ENCODE data around the gene SEZ6.
A peak's percentile ranks its signal among the peaks of the same experiment; 100 is the strongest.

SEZ6 gene

GRCh38 chr17:29005936-29006511, at the start of gene SEZ6:
TSS of gene SEZ6 (minus strand) at chr17:29006033. CDS start at chr17:29005869, 164 bp downstream.
- DNase-seq: peak; percentile 41

DNA sequence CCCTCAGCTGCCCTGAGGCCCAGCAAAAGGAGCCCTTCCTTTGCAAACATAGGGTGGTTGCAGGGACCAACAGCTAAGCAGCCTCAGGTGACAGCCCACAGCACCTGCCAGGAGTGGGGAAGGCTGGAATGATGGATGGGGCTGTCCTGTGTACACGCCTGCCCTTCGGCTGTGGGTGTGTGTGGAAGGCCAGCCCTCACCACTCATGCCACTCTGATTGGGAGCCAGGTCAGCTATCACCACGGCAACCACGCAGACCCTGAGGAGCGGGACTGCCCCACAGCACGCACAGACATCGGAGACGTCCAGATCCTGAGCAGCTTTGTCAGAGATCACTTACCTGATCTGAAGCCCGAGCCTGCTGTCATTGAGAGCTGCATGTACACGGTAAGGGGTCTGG, 49.0 kb upstream of the SEZ6 start:
- peak; percentile 55 for DNase-seq

- DNase-seq: no peak
Measured at GRCh38 chr17:29051731-29052130, 45.9 kb upstream of the SEZ6 start.

DNA sequence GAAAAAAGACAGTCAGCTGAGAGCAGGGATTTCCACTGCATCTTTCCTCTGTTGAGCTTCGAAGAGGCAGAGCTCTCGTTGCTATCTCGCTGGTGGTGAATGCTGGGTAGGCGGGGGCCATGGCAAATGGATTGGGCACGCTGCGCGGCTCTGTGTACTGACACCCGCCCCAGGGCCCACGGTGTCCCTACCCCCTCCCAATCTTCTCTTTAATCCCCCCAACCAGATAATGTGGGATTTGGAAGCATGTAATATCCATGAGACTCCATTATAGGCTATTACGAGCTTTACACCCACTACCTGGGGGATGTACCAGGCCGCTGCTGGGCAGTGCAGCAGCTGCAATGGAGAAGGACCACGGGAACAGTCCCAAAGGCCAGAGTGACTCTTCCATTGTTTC, 45.4 kb upstream of the SEZ6 start:
- DNase-seq: no peak

GRCh38 chr17:29050176-29050575, 44.3 kb upstream of the SEZ6 start:
- DNase-seq: no peak

DNA sequence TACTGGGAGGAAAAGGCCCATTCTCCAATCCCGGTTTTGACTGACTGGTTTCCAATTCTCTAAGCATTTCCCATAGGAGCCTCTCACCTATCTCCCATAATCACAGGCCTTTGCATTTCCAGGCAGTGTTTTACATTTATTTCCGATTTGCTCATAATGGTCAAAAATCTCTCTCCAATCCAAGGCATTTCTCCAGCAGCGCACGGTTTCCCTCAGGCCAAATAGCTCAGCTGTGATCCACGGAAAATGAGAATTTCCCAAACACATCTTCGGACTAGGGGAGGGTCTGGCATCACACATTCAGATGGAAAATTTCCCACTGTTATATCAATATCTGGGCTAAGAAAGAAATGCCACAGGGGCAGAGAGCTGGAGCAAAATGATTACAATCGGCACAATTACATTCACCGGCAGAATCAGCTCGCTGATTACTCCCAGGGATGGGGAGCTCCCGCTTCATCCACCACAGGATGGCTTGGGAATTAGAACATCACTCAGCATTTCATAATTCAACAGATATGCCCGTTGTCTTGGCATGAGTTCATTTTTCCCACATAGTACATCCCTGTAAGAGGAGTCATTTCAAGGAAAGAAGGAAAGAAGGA, 43.8 kb upstream of the SEZ6 start:
- DNase-seq: no peak

DNA sequence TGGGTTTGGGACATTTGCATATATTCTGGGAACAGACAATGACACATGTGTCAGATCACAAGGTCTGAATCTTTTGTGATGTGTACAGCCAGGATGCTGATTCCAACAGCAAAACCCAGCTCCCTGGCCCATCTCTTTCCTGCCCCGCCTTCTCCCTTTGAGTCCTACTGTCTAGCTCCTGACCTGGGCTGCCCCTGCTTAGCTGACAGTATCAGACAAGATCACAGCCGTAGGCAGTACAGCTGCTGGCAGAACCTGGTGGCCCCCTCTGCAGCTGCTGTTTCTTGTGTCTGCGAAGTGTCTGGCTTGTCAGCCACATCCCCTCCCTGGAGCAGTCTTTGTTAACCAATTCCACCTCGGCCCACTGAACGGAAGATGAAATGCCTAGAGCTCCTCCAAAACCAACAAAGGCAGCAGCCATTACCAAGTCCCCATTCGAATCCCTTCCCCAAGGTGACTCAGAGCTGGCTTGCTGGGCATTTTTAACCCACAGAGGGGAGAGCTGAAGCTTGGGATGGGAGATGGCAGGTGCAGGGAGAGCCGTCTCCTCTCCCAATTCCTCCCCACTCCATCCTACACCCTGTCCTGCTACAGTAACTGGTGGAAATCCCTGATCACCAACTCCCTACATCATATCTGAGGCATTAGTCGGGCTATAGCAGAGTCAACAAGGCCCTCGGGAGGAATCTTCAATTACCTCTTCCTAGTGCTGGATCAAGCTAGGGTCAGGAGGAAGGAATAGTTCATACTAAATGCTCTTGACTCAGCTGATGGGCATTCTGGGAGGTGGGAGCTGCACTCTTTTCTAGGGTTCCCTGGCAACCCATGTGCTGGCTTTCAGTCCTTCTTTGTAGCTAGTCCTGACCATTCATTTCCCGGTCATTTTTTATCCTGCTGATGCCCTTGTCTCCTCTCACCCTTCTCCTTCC, 42.9 kb upstream of the SEZ6 start:
- peak; percentile 24 for DNase-seq

GRCh38 chr17:29046473-29046839, 40.6 kb upstream of the SEZ6 start:
- no peak for DNase-seq

- no peak for DNase-seq
Measured at GRCh38 chr17:29045734-29046472, 40.1 kb upstream of the SEZ6 start.

DNA sequence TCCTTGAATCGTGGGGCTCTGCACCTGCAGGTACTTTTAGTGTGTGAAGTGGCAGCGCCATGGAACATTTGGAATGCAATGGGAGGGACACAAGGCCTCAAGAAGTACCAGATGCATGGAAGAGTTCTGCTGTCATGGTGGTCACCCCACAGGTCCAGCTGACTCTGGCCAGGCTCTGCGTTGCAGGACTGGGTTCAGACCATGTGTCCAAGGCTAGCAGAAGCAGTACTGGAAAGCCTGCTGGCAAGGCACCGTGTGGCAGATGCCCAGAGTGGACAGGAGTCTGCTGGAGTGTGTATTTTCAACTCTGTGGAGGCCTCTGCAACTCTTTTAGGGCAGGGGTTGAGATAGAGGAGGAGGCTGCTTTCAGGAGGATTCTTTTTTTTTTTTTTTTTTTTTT, 39.2 kb upstream of the SEZ6 start:
- DNase-seq: no peak

DNA sequence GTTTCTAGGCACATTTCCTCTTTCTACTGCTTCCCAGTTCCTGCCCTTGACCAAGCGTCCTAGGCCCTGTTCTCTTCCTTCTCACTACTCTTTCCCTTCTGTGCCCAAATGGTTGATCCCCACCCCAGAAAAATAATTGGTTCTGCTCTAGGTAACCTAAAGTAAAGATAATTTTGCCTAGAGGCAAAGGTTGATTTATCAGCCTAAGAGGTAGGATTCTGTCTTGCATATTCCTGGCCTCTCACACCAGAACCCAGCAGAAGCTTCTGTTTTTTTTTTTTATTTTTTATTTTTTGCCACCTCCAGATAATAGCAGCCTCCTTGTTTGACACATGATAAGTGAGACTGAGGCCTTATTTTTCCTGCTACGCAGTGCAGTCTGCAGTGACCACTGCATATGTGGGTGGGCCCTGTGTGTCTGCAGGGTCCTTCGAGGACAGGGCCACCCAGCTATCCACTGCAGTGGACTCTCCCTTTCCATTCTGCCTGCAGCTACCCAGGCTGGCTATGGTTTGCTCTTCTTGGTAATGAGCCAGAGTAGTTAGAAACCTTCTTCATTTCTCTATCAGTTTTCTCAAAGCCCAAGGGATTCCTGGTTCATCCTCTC, 37.8 kb upstream of the SEZ6 start:
- no peak for DNase-seq

DNA sequence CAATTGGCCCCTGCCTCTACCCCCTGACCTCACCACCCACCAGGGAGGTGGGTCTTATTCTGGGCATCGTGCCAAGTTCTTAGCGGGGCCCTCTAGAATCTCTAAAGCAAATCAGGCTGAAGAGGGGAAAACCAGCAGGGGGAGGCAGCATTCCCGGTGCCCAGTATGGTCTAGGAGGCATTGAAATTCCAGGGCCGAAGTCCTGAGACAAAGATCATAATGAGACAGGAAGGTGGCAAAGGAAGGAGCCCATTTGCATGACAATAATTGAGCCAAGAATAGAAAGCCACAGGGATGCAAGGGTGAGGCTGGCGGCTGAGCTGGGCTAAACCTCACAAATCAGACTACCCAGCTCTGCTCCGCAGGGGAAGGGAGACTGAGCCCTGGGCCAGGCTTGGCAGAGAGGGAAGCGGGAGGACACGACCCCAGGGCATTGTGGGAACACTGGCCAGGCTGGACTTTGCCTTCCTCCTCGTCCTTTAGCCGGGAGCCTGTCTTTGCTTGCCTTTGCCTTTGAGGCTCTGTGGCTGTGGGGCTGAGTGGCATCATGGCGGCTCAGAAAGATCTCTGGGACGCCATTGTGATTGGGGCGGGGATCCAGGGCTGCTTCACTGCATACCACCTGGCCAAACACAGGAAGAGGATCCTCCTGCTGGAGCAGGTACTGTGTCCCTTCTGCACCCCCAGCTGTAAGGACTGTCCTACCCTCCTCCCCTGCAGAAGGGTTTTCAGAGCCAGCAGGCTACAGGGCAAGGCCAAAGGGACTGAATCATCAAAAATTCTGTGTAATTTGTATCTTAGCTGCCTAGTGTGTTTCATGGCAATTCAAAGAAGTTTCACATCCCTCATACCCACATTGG, 37.1 kb upstream of the SEZ6 start, which contains the start of gene PIPOX:
TSS of gene PIPOX (plus strand) at position 463 of the 860 bp plus-strand sequence. CDS start at position 548, 85 bp downstream.
- DNase-seq: peak; percentile 98

DNA sequence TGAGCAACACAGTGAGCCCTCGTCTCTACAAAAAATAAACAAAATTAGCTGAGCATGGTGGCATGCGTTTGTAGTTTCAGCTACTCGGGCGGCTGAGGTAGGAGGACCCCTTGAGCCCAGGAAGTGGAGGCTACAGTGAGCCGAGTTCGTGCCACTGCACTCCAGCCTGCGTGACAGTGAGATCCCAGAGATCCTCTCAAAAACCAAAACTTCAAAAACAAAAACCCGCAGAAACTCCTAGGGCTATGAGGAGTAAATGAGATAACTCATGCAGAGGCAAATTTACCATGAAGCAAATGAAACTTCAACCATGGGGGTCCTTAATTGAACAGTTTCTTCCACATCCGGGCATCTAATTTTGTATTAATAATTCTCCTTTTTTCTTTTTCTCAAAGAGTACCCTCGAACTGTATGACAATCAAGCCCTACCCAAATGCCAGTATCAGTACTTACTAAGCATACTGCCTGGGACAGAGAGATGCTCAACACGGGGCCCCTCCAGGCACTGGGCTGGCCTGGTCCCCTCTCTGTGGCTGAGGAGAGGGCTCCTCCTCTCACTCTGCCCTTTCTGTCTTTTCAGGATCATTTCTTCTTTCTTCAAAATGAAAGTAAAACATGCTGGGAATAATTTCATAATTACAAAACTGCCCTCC, 36.3 kb upstream of the SEZ6 start:
- DNase-seq: no peak

- no peak for DNase-seq
Measured at GRCh38 chr17:29041571-29041970, 35.7 kb upstream of the SEZ6 start.

- DNase-seq: no peak
Measured at GRCh38 chr17:29041091-29041490, 35.3 kb upstream of the SEZ6 start.

GRCh38 chr17:29039764-29040598, 34.1 kb upstream of the SEZ6 start:
- no peak for DNase-seq

GRCh38 chr17:29038085-29038795, 32.4 kb upstream of the SEZ6 start:
- no peak for DNase-seq

GRCh38 chr17:29037739-29038084, 31.9 kb upstream of the SEZ6 start:
- no peak for DNase-seq

DNA sequence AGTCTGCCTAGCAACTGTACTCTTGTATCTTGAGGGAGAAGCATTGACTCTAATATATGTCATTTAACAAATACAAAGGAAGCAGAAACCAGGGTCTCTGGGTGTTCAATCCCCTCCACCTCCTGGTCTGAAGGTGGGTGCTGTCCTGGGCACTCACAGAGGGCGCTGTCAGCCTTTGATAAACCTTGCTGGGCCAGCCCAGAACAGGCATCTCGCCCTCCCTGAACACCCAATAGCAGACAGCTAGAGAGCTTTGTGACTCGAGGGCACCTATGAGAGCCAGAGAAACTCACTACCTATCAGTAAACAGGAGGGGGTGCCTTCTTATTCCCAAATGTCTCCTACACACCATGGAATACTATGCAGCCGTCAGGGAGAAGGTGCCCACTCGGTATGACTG, 30.8 kb upstream of the SEZ6 start:
- no peak for DNase-seq

GRCh38 chr17:29034510-29034909, 28.7 kb upstream of the SEZ6 start:
- DNase-seq: no peak

Measured in NCI-H1417 treated with DMSO at 0.1 percent for 48 hours (cell line).